OCI-LY3 (cell line): ENCODE data around the gene MLNR.

Experiments
- H2AFZ ChIP-seq: fragments of 200-600, 300-600 bp; shearing (Covaris generic); 2 replicates; pipeline ENCODE4 v1.6.0; 2014; ENCODE audit warnings: antibody characterized with exemption, low read depth, low read length
- H3K27ac ChIP-seq: fragments of 200-600, 300-600 bp; sonication (generic); 2 replicates; pipeline ENCODE4 v1.5.1; 2014; ENCODE audit warnings: mild to moderate bottlenecking, low read length, moderate library complexity, mixed read lengths
- H3K27me3 ChIP-seq: fragments of 200-600, 300-600 bp; sonication (generic); 2 replicates; pipeline ENCODE4 v1.6.1; 2014; ENCODE audit warnings: low read depth, low read length, mixed read lengths
- H3K36me3 ChIP-seq: fragments of 200-600, 300-600 bp; sonication (generic); replicated peaks from 2 replicates; pipeline ENCODE3; 2014; ENCODE audit warnings: low read depth, low read length, mixed read lengths
- H3K4me1 ChIP-seq: fragments of 300-600, 200-600 bp; sonication (generic); 2 replicates; pipeline ENCODE4 v1.6.1; 2014; ENCODE audit warnings: low read length, mixed read lengths
- H3K4me2 ChIP-seq: fragments of 200-600, 300-600 bp; sonication (generic); 2 replicates; pipeline ENCODE4 v1.6.1; 2014; ENCODE audit warnings: low read length, mixed read lengths
- H3K4me3 ChIP-seq: fragments of 300-600, 200-600 bp; sonication (generic); 2 replicates; pipeline ENCODE4 v1.5.1; 2014; ENCODE audit warnings: antibody characterized with exemption, mild to moderate bottlenecking, low read length, moderate library complexity
- H3K79me2 ChIP-seq: fragments of 300-600, 200-600 bp; shearing (Covaris generic); 2 replicates; pipeline ENCODE4 v1.6.1; 2014; ENCODE audit warnings: mild to moderate bottlenecking, low read length, mixed read lengths
- H3K9ac ChIP-seq: fragments of 300-600, 200-600 bp; shearing (Covaris generic); 2 replicates; pipeline ENCODE4 v1.6.0; 2014; ENCODE audit warnings: mild to moderate bottlenecking, low read length, moderate library complexity
- H3K9me3 ChIP-seq: fragments of 200-600, 300-600 bp; shearing (Covaris generic); 2 replicates; pipeline ENCODE4 v1.6.1; 2014; ENCODE audit warnings: low read length, mixed read lengths; ENCODE audit not compliant: insufficient read depth
- H4K20me1 ChIP-seq: fragments of 200-600, 300-600 bp; sonication (generic); 2 replicates; pipeline ENCODE4 v1.6.1; 2016; ENCODE audit warnings: low read length, mixed read lengths; ENCODE audit not compliant: insufficient read depth
- EZH2phosphoT487 ChIP-seq: fragments of 200-600 bp; shearing (Covaris generic); IDR thresholded peaks from 2 replicates; pipeline ENCODE4 v1.6.1; 2018; ENCODE audit warnings: antibody characterized with exemption, mixed run types, low read depth
- TF ChIP-seq, protein P1 (sequence below): fragments of 200-600, 300-600 bp; sonication (generic); IDR thresholded peaks from 2 replicates; pipeline ENCODE4 v1.5.1; 2014; ENCODE audit warnings: antibody characterized with exemption, low read length, low read depth

MLNR gene

DNA sequence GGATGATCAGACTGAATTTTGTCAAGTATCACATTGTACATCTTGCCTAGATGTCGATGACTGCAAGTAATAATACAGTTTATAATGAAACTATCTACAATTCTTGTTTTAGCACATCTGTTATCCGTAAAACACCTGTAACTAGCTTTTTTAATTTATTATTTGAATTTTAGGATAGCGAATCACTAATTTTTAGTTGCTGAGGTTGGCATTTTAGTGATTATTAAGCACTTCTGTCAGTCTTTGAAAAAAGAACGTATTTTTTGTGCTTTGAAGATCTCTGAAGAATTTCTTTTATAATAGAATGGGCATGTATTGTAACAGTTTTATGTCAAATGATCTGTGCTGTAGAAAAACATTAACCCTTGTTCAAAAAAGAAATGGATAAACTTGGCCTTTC lies 11.5 kb upstream of the MLNR start:
- Histone ChIP-seq H3K4me1 (no peaks in the 10 kb centered on the region), H3K9me3 (no peaks in the 10 kb centered on the region), H3K4me3 (no peak overlapping the region), H3K4me2 (no peak overlapping the region), H3K79me2 (no peaks in the 10 kb centered on the region), H2AFZ (no peak overlapping the region), H3K27me3 (no peaks in the 10 kb centered on the region), H3K9ac (no peak overlapping the region), H3K36me3 (peaks cover 27% of the 10 kb centered on the region), H4K20me1 (no peaks in the 10 kb centered on the region), H3K27ac (no peak overlapping the region)
- TF ChIP-seq, protein P1, sequence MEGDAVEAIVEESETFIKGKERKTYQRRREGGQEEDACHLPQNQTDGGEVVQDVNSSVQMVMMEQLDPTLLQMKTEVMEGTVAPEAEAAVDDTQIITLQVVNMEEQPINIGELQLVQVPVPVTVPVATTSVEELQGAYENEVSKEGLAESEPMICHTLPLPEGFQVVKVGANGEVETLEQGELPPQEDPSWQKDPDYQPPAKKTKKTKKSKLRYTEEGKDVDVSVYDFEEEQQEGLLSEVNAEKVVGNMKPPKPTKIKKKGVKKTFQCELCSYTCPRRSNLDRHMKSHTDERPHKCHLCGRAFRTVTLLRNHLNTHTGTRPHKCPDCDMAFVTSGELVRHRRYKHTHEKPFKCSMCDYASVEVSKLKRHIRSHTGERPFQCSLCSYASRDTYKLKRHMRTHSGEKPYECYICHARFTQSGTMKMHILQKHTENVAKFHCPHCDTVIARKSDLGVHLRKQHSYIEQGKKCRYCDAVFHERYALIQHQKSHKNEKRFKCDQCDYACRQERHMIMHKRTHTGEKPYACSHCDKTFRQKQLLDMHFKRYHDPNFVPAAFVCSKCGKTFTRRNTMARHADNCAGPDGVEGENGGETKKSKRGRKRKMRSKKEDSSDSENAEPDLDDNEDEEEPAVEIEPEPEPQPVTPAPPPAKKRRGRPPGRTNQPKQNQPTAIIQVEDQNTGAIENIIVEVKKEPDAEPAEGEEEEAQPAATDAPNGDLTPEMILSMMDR: no peak

DNA sequence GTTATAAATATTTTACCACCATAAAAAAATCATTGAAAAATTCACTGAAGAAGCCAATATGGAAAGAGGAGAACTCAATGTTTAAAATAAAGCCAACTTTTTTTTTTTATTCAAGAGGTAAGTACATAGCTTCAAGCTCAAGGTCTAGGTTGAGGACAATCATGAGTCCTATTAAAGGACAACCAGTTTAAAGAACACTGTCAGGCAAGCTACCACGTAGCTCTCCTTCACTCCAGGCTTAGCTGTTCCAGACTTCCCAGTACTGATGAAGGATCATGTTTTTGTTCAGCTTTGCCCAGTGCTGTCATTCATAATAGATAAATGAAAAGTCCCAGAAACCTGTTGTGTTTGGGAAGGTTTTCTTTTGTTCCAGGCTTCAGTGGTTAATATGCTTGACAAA lies 10.0 kb upstream of the MLNR start:
- TF ChIP-seq, protein P1: no peak
- no peak for TF ChIP-seq EZH2phosphoT487
- H3K27ac ChIP-seq: no peak overlapping the region
- H2AFZ ChIP-seq: no peak overlapping the region
- H3K4me3 ChIP-seq: no peak overlapping the region
- no peaks in the 10 kb centered on the region for H3K9me3 ChIP-seq
- H3K79me2 ChIP-seq: no peaks in the 10 kb centered on the region
- peaks cover 20% of the 10 kb centered on the region for H3K36me3 ChIP-seq
- H3K9ac ChIP-seq: no peak overlapping the region
- H3K4me2 ChIP-seq: no peak overlapping the region
- H3K27me3 ChIP-seq: no peaks in the 10 kb centered on the region
- peaks cover 8% of the 10 kb centered on the region for H3K4me1 ChIP-seq
- H4K20me1 ChIP-seq: no peaks in the 10 kb centered on the region

DNA sequence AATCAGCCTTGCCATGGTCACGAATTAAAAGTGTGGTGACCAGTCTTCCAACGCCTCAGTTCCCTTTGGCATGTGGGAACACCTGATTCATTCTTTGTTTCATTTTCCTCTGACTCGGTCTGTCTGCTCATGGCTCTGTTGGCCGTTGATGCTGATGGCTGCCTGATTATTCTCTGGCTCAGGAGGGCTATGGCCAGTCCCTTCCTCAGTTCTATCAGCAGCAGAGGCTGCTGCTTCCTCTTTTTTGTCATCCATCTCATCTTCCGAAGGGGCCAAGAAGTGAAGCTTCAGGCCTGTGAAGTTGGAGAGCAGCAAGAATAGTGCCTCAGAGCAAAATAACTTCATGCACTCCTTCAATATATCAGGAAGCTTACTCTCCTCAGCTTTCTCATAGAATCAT lies 9.5 kb upstream of the MLNR start:
- no peaks in the 10 kb centered on the region for H3K27me3 ChIP-seq
- H3K9me3 ChIP-seq: no peaks in the 10 kb centered on the region
- H3K79me2 ChIP-seq: no peaks in the 10 kb centered on the region
- H4K20me1 ChIP-seq: no peaks in the 10 kb centered on the region
- H3K27ac ChIP-seq: no peak overlapping the region
- no peak overlapping the region for H3K9ac ChIP-seq
- no peak for TF ChIP-seq EZH2phosphoT487
- TF ChIP-seq, protein P1: no peak
- peaks cover 20% of the 10 kb centered on the region for H3K36me3 ChIP-seq
- H3K4me3 ChIP-seq: no peak overlapping the region
- H2AFZ ChIP-seq: no peak overlapping the region
- peaks cover 10% of the 10 kb centered on the region for H3K4me1 ChIP-seq
- no peak overlapping the region for H3K4me2 ChIP-seq

DNA sequence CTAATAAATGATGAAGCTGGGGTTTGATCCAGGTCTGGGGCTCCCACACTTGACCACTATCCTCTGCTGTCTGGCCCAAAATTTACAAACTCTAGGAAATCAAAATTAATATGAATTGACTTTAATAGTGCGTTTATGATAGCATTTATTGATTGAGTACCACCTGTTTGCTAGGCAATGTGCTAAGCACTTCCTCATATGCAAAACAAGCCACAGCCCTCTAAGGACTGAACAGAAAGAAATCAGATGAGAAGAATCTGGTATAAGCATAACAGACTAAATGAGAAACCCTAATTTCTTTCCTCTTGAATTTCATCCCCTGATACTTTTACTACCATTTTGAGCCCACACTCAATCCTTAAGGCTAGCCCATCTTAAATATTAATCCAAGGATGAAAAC lies 6.6 kb upstream of the MLNR start:
- H3K9ac ChIP-seq: no peak overlapping the region

More for the DNA sequence above, 6.6 kb upstream of the MLNR start:
- H3K9me3 ChIP-seq: no peaks in the 10 kb centered on the region
- no peak overlapping the region for H3K4me3 ChIP-seq
- H3K4me1 ChIP-seq: peaks cover 10% of the 10 kb centered on the region
- H3K79me2 ChIP-seq: no peaks in the 10 kb centered on the region
- no peak overlapping the region for H3K27ac ChIP-seq
- no peak overlapping the region for H3K4me2 ChIP-seq
- TF ChIP-seq, protein P1: no peak
- TF ChIP-seq EZH2phosphoT487: no peak
- H3K36me3 ChIP-seq: peaks cover 10% of the 10 kb centered on the region
- no peaks in the 10 kb centered on the region for H4K20me1 ChIP-seq
- no peaks in the 10 kb centered on the region for H3K27me3 ChIP-seq
- H2AFZ ChIP-seq: no peak overlapping the region
